Measurements from ENCODE around the gene ABLIM2.

The ABLIM2 gene

GRCh38 chr4:8136972-8137710, 21.5 kb downstream of the ABLIM2 start:
- DNase-seq (ENCODE audit: low read depth in 2 of 2), result no peak

- DNase-seq (ENCODE audit: low read depth in 2 of 2), result no peak
Measured at GRCh38 chr4:8136529-8136928, 22.1 kb downstream of the ABLIM2 start.

- no peak for DNase-seq (ENCODE audit: low read depth in 2 of 2)
Measured at GRCh38 chr4:8135666-8136065, 22.9 kb downstream of the ABLIM2 start.

- DNase-seq (ENCODE audit: low read depth in 2 of 2), result no peak
Measured at GRCh38 chr4:8133897-8134563, 24.6 kb downstream of the ABLIM2 start.

GRCh38 chr4:8132947-8133705, 25.5 kb downstream of the ABLIM2 start:
- DNase-seq (ENCODE audit: low read depth in 2 of 2), result no peak

GRCh38 chr4:8132400-8132799, 26.2 kb downstream of the ABLIM2 start:
- no peak for DNase-seq (ENCODE audit: low read depth in 2 of 2)

GRCh38 chr4:8131826-8132225, 26.8 kb downstream of the ABLIM2 start:
- DNase-seq (ENCODE audit: low read depth in 2 of 2), result no peak

GRCh38 chr4:8131210-8131609, 27.4 kb downstream of the ABLIM2 start:
- no peak for DNase-seq (ENCODE audit: low read depth in 2 of 2)

GRCh38 chr4:8130346-8131066, 28.1 kb downstream of the ABLIM2 start:
- DNase-seq (ENCODE audit: low read depth in 2 of 2), result no peak

- DNase-seq (ENCODE audit: low read depth in 2 of 2), result no peak
Measured at GRCh38 chr4:8129785-8130184, 28.8 kb downstream of the ABLIM2 start.

- DNase-seq (ENCODE audit: low read depth in 2 of 2), result no peak
Measured at GRCh38 chr4:8129136-8129535, 29.5 kb downstream of the ABLIM2 start.

GRCh38 chr4:8128100-8128856, 30.3 kb downstream of the ABLIM2 start:
- no peak for DNase-seq (ENCODE audit: low read depth in 2 of 2)

GRCh38 chr4:8127051-8127826, 31.4 kb downstream of the ABLIM2 start:
- no peak for DNase-seq (ENCODE audit: low read depth in 2 of 2)

GRCh38 chr4:8126523-8126922, 32.1 kb downstream of the ABLIM2 start:
- DNase-seq (ENCODE audit: low read depth in 2 of 2), result no peak

GRCh38 chr4:8125526-8126056, 33.0 kb downstream of the ABLIM2 start:
- DNase-seq (ENCODE audit: low read depth in 2 of 2), result no peak

GRCh38 chr4:8123870-8124269, 34.7 kb downstream of the ABLIM2 start:
- DNase-seq (ENCODE audit: low read depth in 2 of 2), result no peak

GRCh38 chr4:8123389-8123788, 35.2 kb downstream of the ABLIM2 start:
- no peak for DNase-seq (ENCODE audit: low read depth in 2 of 2)

GRCh38 chr4:8122746-8123145, 35.9 kb downstream of the ABLIM2 start:
- DNase-seq (ENCODE audit: low read depth in 2 of 2), result no peak

- no peak for DNase-seq (ENCODE audit: low read depth in 2 of 2)
Measured at GRCh38 chr4:8121292-8122015, 37.2 kb downstream of the ABLIM2 start.

- no peak for DNase-seq (ENCODE audit: low read depth in 2 of 2)
Measured at GRCh38 chr4:8120501-8120900, 38.1 kb downstream of the ABLIM2 start.

All from activated CD8-positive, alpha-beta memory T cell treated with anti-CD3 and anti-CD28 coated beads for 4 hours (primary cell).